ENCODE results near the gene TUBD1.

DNA sequence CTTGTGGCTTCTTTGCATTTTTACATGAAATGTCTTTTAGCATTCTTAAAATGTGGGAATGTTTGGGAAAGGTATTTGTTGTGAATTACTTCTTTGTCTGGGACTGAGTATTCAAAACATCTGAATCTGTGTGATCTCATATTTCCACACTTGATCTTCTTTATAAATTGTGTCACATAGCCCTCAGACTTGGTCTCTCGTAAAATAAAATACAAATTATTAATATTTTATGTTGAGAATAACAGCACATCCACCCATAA lies 81.9 kb downstream of the TUBD1 start:
- TF ChIP-seq CTCF (conservative IDR thresholded peaks at IDR 0.05; ENCODE audit: low read depth, low read length) (no peak), EZH2 (IDR thresholded peaks at IDR 0.05; ENCODE audit: borderline replicate concordance, low read depth, low read length, poor library complexity, severe bottlenecking) (no peak)

Measured in A673 (cell line).